SK-N-SH (cell line): ENCODE results near the gene STOX1. TPM values are rescaled to one million over a fixed set of nuclear protein-coding genes. Genes with fewer than 3 reads are reported as not detected.

Experiments used
- CTCF ChIA-PET: fragments of 300-600, 350-600 bp; formaldehyde crosslinking; extraction: SDS; loops from one replicate; lab custom pipeline; 2021; lab: Yijun Ruan, JAX
- POLR2A ChIA-PET: fragments of 350-600 bp; sonication (Branson Sonifier 250); formaldehyde crosslinking; extraction: SDS; loops from one replicate; lab custom pipeline; 2020; ENCODE audit warnings: antibody characterized with exemption, inconsistent platforms; lab: Yijun Ruan, JAX
- DNase-seq: peaks from one replicate; pipeline ENCODE4 v3.0.0; 2012
- H2AFZ ChIP-seq: fragments of 200-600 bp; sonication (generic); 2 replicates; pipeline ENCODE4 v1.8.1; 2016; ENCODE audit warnings: antibody characterized with exemption, mild to moderate bottlenecking, low read depth
- H3F3A ChIP-seq: fragments of 200-600 bp; sonication (generic); replicated peaks from 2 replicates; pipeline ENCODE3; 2016; ENCODE audit warnings: antibody characterized with exemption, mild to moderate bottlenecking; ENCODE audit not compliant: insufficient read depth
- H3K27ac ChIP-seq, 2 experiments: fragments of 200-500 bp in 1 of 2; fragments of 200-600 bp in 1 of 2; sonication (Bioruptor generic) in 1 of 2; sonication (generic), shearing (Covaris generic) in 1 of 2; 2 replicates each; pipeline versions ENCODE4 v1.5.1 to v1.6.1; 2014 to 2016; ENCODE audit warnings: low read depth in 2 of 2, inconsistent platforms in 1 of 2, low read length in 1 of 2, mild to moderate bottlenecking in 1 of 2, mixed read lengths in 1 of 2
- H3K27me3 ChIP-seq: fragments of 200-600 bp; sonication (generic), shearing (Covaris generic); 2 replicates; pipeline ENCODE4 v1.6.1; 2016; ENCODE audit warnings: mixed run types; ENCODE audit not compliant: insufficient read depth
- H3K36me3 ChIP-seq, 2 experiments: fragments of 200-500 bp in 1 of 2; fragments of 200-600 bp in 1 of 2; sonication (Bioruptor generic) in 1 of 2; sonication (generic) in 1 of 2; replicated peaks in 1 of 2; 2 replicates each; pipeline versions ENCODE3 to v1.5.1; 2014 to 2016; ENCODE audit warnings: low read length in 1 of 2, mild to moderate bottlenecking in 1 of 2; ENCODE audit not compliant: insufficient read depth in 2 of 2, control insufficient read depth in 1 of 2
- H3K4me1 ChIP-seq, 2 experiments: fragments of 200-500 bp in 1 of 2; fragments of 200-600 bp in 1 of 2; sonication (Bioruptor generic) in 1 of 2; sonication (generic), shearing (Covaris generic) in 1 of 2; 2 replicates each; pipeline versions ENCODE4 v1.5.1 to v1.6.1; 2014 to 2016; ENCODE audit warnings: low read depth in 1 of 2, low read length in 1 of 2, mixed run types in 1 of 2; ENCODE audit not compliant: insufficient read depth in 2 of 2, control insufficient read depth in 1 of 2
- H3K4me2 ChIP-seq: fragments of 200-600 bp; sonication (generic), shearing (Covaris generic); 2 replicates; pipeline ENCODE4 v1.6.1; 2017; ENCODE audit warnings: mixed run types
- H3K4me3 ChIP-seq, 2 experiments: fragments of 200-500 bp in 1 of 2; fragments of 200-600 bp in 1 of 2; sonication (Bioruptor generic) in 1 of 2; sonication (generic), shearing (Covaris generic) in 1 of 2; 2 replicates each; pipeline versions ENCODE4 v1.5.1 to v1.8.1; 2014 to 2016; ENCODE audit warnings: low read depth in 2 of 2, inconsistent platforms in 1 of 2, low read length in 1 of 2, mild to moderate bottlenecking in 1 of 2, mixed read lengths in 1 of 2, moderate library complexity in 1 of 2
- H3K79me2 ChIP-seq: fragments of 200-600 bp; sonication (generic); 2 replicates; pipeline ENCODE4 v1.8.1; 2017; ENCODE audit warnings: mild to moderate bottlenecking; ENCODE audit not compliant: insufficient read depth
- H3K9ac ChIP-seq: fragments of 200-600 bp; sonication (generic); 2 replicates; pipeline ENCODE4 v1.6.1; 2017; ENCODE audit warnings: mixed run types
- H3K9me2 ChIP-seq: fragments of 200-600 bp; sonication (generic); 2 replicates; pipeline ENCODE4 v1.6.1; 2017; ENCODE audit warnings: mixed run types
- H3K9me3 ChIP-seq: fragments of 200-600 bp; sonication (generic); 2 replicates; pipeline ENCODE4 v1.6.1; 2017; ENCODE audit warnings: mixed run types, mild to moderate bottlenecking, moderate library complexity
- H4K20me1 ChIP-seq: fragments of 200-600 bp; sonication (generic); 2 replicates; pipeline ENCODE4 v1.6.1; 2017; ENCODE audit warnings: mild to moderate bottlenecking, mixed run types; ENCODE audit not compliant: insufficient read depth
- CHD2 ChIP-seq: fragments of 150-350 bp; IDR thresholded peaks from 2 replicates; pipeline ENCODE4 v1.6.1; 2018; ENCODE audit warnings: low read length; ENCODE audit not compliant: partially characterized antibody
- ELF1 ChIP-seq: IDR thresholded peaks from 2 replicates; pipeline ENCODE4 v1.4.0; 2012
- EP300 ChIP-seq, 2 experiments: IDR thresholded peaks; 2 replicates each; pipeline versions ENCODE4 v1.4.0 to v1.6.1; 2012; ENCODE audit warnings: borderline replicate concordance in 1 of 2, low read depth in 1 of 2, low read length in 1 of 2
- EZH2phosphoT487 ChIP-seq: fragments of 200-600 bp; sonication (generic); IDR thresholded peaks from 2 replicates; pipeline ENCODE4 v1.6.1; 2017; ENCODE audit warnings: low read depth, mixed run types, mild to moderate bottlenecking, antibody characterized with exemption, moderate library complexity, borderline replicate concordance
- FOSL2 ChIP-seq: IDR thresholded peaks from 2 replicates; pipeline ENCODE4 v1.4.0; 2012; ENCODE audit warnings: low read depth, mild to moderate bottlenecking, moderate library complexity, borderline replicate concordance
- FOXM1 ChIP-seq: IDR thresholded peaks from 2 replicates; pipeline ENCODE4 v1.4.0; 2012; ENCODE audit warnings: low read depth, mild to moderate bottlenecking
- GABPA ChIP-seq: IDR thresholded peaks from 2 replicates; pipeline ENCODE4 v1.4.0; 2012; ENCODE audit warnings: low read depth, mild to moderate bottlenecking
- GATA2 ChIP-seq: sonication (generic); formaldehyde crosslinking; IDR thresholded peaks from 2 replicates; pipeline ENCODE4 v1.5.0; 2020; ENCODE audit warnings: mild to moderate bottlenecking, missing genetic modification reagents
- IRF3 ChIP-seq: fragments of 150-350 bp; IDR thresholded peaks from 2 replicates; pipeline ENCODE4 v1.6.1; 2016; ENCODE audit warnings: mild to moderate bottlenecking, low read depth, low read length
- JUND ChIP-seq: IDR thresholded peaks from 2 replicates; pipeline ENCODE4 v1.4.0; 2012
- NRF1 ChIP-seq: IDR thresholded peaks from 2 replicates; pipeline ENCODE4 v1.6.1; 2012; ENCODE audit warnings: low read depth, mild to moderate bottlenecking, low read length
- PBX3 ChIP-seq: IDR thresholded peaks from 2 replicates; pipeline ENCODE4; 2012
- POLR2AphosphoS5 ChIP-seq: IDR thresholded peaks from 2 replicates; pipeline ENCODE4 v1.6.1; 2012; ENCODE audit warnings: low read depth, low read length
- RAD21 ChIP-seq: IDR thresholded peaks from 2 replicates; pipeline ENCODE4 v1.6.1; 2012; ENCODE audit warnings: mild to moderate bottlenecking, low read length
- RCOR1 ChIP-seq: fragments of 150-350 bp; IDR thresholded peaks from 2 replicates; pipeline ENCODE4 v1.6.1; 2017; ENCODE audit warnings: antibody characterized with exemption, low read length
- REST ChIP-seq: IDR thresholded peaks from 2 replicates; pipeline ENCODE4 v1.6.1; 2012; ENCODE audit warnings: mild to moderate bottlenecking, low read depth, low read length, moderate library complexity
- RFX5 ChIP-seq: IDR thresholded peaks from 2 replicates; pipeline ENCODE4 v1.6.1; 2012; ENCODE audit warnings: mild to moderate bottlenecking, improper control_type of control experiment, low read length
- RXRA ChIP-seq: IDR thresholded peaks from 2 replicates; pipeline ENCODE4 v1.4.0; 2012; ENCODE audit warnings: low read depth, mild to moderate bottlenecking, borderline replicate concordance
- SMC3 ChIP-seq: IDR thresholded peaks from 2 replicates; pipeline ENCODE4 v1.6.1; 2012; ENCODE audit warnings: low read depth, low read length, improper control_type of control experiment
- TAF1 ChIP-seq: IDR thresholded peaks from 2 replicates; pipeline ENCODE4 v1.6.1; 2012; ENCODE audit warnings: low read depth, mild to moderate bottlenecking, low read length, moderate library complexity, borderline replicate concordance
- TCF12 ChIP-seq: IDR thresholded peaks from 2 replicates; pipeline ENCODE4 v1.4.0; 2012
- TEAD4 ChIP-seq: IDR thresholded peaks from 2 replicates; pipeline ENCODE4 v1.4.0; 2012; ENCODE audit warnings: mild to moderate bottlenecking, borderline replicate concordance; ENCODE audit not compliant: insufficient read depth
- USF2 ChIP-seq: fragments of 150-350 bp; IDR thresholded peaks from 2 replicates; pipeline ENCODE4 v1.6.1; 2017; ENCODE audit warnings: antibody characterized with exemption, low read length, low read depth, borderline replicate concordance
- YY1 ChIP-seq: IDR thresholded peaks from 2 replicates; pipeline ENCODE4 v1.4.0; 2012; ENCODE audit warnings: low read depth, mild to moderate bottlenecking
- WGBS: methylation state at CpG from one replicate; pipeline ENCODE4 v1.1.6; 2017; ENCODE audit warnings: low lambda C conversion rate; 5-methylcytosine and 5-hydroxymethylcytosine counted together
- polyA plus RNA-seq, 3 experiments: library from polyadenylated mRNA; depleted of rRNA; stranded (reverse); fragments of >200 nt; gene quantifications; 2 replicates each; pipeline ENCODE4 v1.2.3, GENCODE V29; 2012
- TF ChIP-seq, protein P1 (sequence below): fragments of 200-600 bp; sonication (generic); IDR thresholded peaks from 2 replicates; pipeline ENCODE4 v1.6.1; 2017; ENCODE audit warnings: antibody characterized with exemption, mild to moderate bottlenecking, moderate library complexity
- TF ChIP-seq, protein P2 (sequence below): IDR thresholded peaks from 2 replicates; pipeline ENCODE4 v1.4.0; 2012; ENCODE audit warnings: low read depth

STOX1 gene
- polyA plus RNA-seq, 1 of the 3 experiments (the other 2 are of a cell fraction): 0.13 TPM

GRCh38 chr10:68871731-68872342, 44.5 kb downstream of the STOX1 start:
- 9% methylated on average over 5 of the region's 5 CpGs for WGBS
- H3K4me2 ChIP-seq: peak overlapping the region; percentile 46; the same call in 1 of the 2 replicates
- H3K4me3 ChIP-seq: no peak overlapping the region
- CTCF ChIA-PET: interaction anchor here (1.5 kb wide), 1 partner anchor 44 kb away, joined by 3 read pairs; the partner anchor contains the start of gene STOX1
- no peaks in the 10 kb centered on the region for H3K79me2 ChIP-seq
- peak overlapping the region; percentile 61 for H2AFZ ChIP-seq
- H3K27me3 ChIP-seq: no peaks in the 10 kb centered on the region
- POLR2A ChIA-PET: no interaction called here
- H3K9ac ChIP-seq: peak overlapping the region; percentile 10; the same call in 1 of the 2 replicates
- no peaks in the 10 kb centered on the region for H4K20me1 ChIP-seq
- no peaks in the 10 kb centered on the region for H3K9me3 ChIP-seq
- H3K9me2 ChIP-seq: no peaks in the 10 kb centered on the region
- H3K4me1 ChIP-seq: peaks cover 16 to 26% of the 10 kb centered on the region in 2 experiments; a peak in 3 of 4 replicates
- H3K36me3 ChIP-seq: no peaks in the 10 kb centered on the region
- H3K27ac ChIP-seq: peak overlapping the region; percentile 75 to 83
- peak; percentile 62 for DNase-seq
- H3F3A ChIP-seq: peaks cover 14% of the 10 kb centered on the region
- TF ChIP-seq YY1 (no peak), GABPA (no peak), TAF1 (no peak), TEAD4 (no peak), SMC3 (no peak), FOSL2 (no peak), NRF1 (no peak), RAD21 (no peak), POLR2AphosphoS5 (peak; percentile 49; the same call in 1 of the 2 replicates), TCF12 (peak; percentile 80), RCOR1 (peak; percentile 78), JUND (no peak), FOXM1 (no peak), RXRA (no peak), EP300 (IDR thresholded peaks at IDR 0.05; ENCODE audit: borderline replicate concordance in 1 of 2, low read depth in 1 of 2, low read length in 1 of 2) (peak in 1 of 2 experiments; percentile 74; a peak in 2 of 4 replicates), REST (no peak), EZH2phosphoT487 (no peak), ELF1 (no peak), CHD2 (peak; percentile 46), PBX3 (peak; percentile 43), RFX5 (no peak), IRF3 (no peak), GATA2 (CRISPR knock-in tag) (peak; percentile 59), USF2 (no peak)
- TF ChIP-seq, protein P1, sequence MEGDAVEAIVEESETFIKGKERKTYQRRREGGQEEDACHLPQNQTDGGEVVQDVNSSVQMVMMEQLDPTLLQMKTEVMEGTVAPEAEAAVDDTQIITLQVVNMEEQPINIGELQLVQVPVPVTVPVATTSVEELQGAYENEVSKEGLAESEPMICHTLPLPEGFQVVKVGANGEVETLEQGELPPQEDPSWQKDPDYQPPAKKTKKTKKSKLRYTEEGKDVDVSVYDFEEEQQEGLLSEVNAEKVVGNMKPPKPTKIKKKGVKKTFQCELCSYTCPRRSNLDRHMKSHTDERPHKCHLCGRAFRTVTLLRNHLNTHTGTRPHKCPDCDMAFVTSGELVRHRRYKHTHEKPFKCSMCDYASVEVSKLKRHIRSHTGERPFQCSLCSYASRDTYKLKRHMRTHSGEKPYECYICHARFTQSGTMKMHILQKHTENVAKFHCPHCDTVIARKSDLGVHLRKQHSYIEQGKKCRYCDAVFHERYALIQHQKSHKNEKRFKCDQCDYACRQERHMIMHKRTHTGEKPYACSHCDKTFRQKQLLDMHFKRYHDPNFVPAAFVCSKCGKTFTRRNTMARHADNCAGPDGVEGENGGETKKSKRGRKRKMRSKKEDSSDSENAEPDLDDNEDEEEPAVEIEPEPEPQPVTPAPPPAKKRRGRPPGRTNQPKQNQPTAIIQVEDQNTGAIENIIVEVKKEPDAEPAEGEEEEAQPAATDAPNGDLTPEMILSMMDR: no peak
- TF ChIP-seq, protein P2, sequence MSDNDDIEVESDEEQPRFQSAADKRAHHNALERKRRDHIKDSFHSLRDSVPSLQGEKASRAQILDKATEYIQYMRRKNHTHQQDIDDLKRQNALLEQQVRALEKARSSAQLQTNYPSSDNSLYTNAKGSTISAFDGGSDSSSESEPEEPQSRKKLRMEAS: no peak
